ENCODE results near the gene AP3D1.

- TF ChIP-seq CTCF (IDR thresholded peaks at IDR 0.05) (no peak), POLR2AphosphoS5 (IDR thresholded peaks at IDR 0.05) (no peak), POLR2A (IDR thresholded peaks at IDR 0.05) (no peak)
These were observed 22.0 kb upstream of the AP3D1 start for GRCh38 chr19:2173388-2173766.
